Embryonic facial prominence (tissue), 1 donor: ENCODE data around the gene HS3ST3B1.

ENCODE experiments used
- DNase-seq: peaks from one replicate; pipeline ENCODE4 v3.0.0-alpha.2; 2016; ENCODE audit errors: extremely low spot score

HS3ST3B1 gene

GRCh38 chr17:14321476-14321949 is 20.6 kb downstream of the HS3ST3B1 start:
- no peak for DNase-seq

- no peak for DNase-seq
Observed at GRCh38 chr17:14321980-14322776, 21.3 kb downstream of the HS3ST3B1 start.

- no peak for DNase-seq
Observed at GRCh38 chr17:14323522-14323981, 22.7 kb downstream of the HS3ST3B1 start.

- DNase-seq: no peak
Observed at GRCh38 chr17:14325618-14326167, 24.8 kb downstream of the HS3ST3B1 start.

- no peak for DNase-seq
Observed at GRCh38 chr17:14329900-14330491, 29.1 kb downstream of the HS3ST3B1 start.

- DNase-seq: no peak
Observed at GRCh38 chr17:14330492-14330962, 29.6 kb downstream of the HS3ST3B1 start.

- DNase-seq: no peak
Observed at GRCh38 chr17:14331225-14331981, 30.5 kb downstream of the HS3ST3B1 start.

- DNase-seq: no peak
Observed at GRCh38 chr17:14331982-14332298, 31.1 kb downstream of the HS3ST3B1 start.

- no peak for DNase-seq
Observed at GRCh38 chr17:14332331-14332730, 31.4 kb downstream of the HS3ST3B1 start.

GRCh38 chr17:14333506-14333905 is 32.6 kb downstream of the HS3ST3B1 start:
- no peak for DNase-seq

- no peak for DNase-seq
Observed at GRCh38 chr17:14334276-14334840, 33.5 kb downstream of the HS3ST3B1 start.

- no peak for DNase-seq
Observed at GRCh38 chr17:14334919-14335318, 34.0 kb downstream of the HS3ST3B1 start.

- no peak for DNase-seq
Observed at GRCh38 chr17:14336418-14336817, 35.5 kb downstream of the HS3ST3B1 start.

GRCh38 chr17:14337596-14338079 is 36.8 kb downstream of the HS3ST3B1 start:
- no peak for DNase-seq

- no peak for DNase-seq
Observed at GRCh38 chr17:14340857-14341754, 40.2 kb downstream of the HS3ST3B1 start.

GRCh38 chr17:14341866-14342265 is 41.0 kb downstream of the HS3ST3B1 start:
- no peak for DNase-seq

GRCh38 chr17:14346801-14347200 is 45.9 kb downstream of the HS3ST3B1 start:
- no peak for DNase-seq

- DNase-seq: no peak
Observed at GRCh38 chr17:14351493-14351892, 50.6 kb downstream of the HS3ST3B1 start.

- no peak for DNase-seq
Observed at GRCh38 chr17:14352136-14352535, 51.3 kb downstream of the HS3ST3B1 start.

GRCh38 chr17:14353861-14354474 is 53.1 kb downstream of the HS3ST3B1 start:
- no peak for DNase-seq
